Measurements from ENCODE around the gene FAM151A.

Gene FAM151A

DNA sequence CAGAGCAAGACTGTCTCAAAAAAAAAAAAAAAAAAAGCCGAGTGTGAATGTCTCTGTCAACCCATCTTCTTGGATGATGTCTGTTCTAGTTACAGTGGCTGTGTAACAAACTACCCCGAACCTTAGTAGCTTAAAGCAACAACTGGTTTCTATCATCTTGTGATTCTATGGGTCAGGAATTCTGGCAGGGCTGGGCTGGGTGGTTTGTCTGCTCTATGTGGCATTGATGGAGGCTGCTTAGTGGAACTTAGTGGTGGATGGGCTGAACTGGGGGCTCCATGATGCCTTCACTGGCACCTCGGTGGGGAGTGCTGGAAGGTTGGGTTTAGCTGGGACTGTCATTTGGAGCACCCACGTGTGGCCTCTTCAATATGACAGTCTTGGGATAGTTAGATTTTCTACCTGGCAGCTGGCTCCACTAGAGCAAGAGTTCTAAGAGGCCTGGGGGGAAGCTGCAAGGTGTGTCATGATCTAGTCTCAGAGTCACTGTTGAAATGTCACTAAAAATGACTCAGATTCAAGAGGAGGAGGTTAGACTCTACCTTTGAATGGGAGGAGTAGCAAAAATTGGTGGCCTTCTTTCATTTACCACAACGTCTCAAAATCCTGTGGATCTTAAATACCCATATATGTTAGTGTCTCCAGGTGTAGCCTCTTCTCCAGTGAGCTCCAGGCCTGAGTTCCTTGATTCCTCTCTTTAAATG, 56.7 kb downstream of the FAM151A start:
- Histone ChIP-seq H3K4me3 (replicated peaks; ENCODE audit: low read depth, low read length) (no peak overlapping the region), H3K36me3 (ENCODE audit: control insufficient read depth, insufficient read depth, low read length) (no peaks in the 10 kb centered on the region), H3K27me3 (replicated peaks; ENCODE audit: control insufficient read depth, insufficient read depth, low read length) (no peaks in the 10 kb centered on the region)
- no peak for DNase-seq (ENCODE audit: extremely low read depth, insufficient read length)
- TF ChIP-seq, protein P1, sequence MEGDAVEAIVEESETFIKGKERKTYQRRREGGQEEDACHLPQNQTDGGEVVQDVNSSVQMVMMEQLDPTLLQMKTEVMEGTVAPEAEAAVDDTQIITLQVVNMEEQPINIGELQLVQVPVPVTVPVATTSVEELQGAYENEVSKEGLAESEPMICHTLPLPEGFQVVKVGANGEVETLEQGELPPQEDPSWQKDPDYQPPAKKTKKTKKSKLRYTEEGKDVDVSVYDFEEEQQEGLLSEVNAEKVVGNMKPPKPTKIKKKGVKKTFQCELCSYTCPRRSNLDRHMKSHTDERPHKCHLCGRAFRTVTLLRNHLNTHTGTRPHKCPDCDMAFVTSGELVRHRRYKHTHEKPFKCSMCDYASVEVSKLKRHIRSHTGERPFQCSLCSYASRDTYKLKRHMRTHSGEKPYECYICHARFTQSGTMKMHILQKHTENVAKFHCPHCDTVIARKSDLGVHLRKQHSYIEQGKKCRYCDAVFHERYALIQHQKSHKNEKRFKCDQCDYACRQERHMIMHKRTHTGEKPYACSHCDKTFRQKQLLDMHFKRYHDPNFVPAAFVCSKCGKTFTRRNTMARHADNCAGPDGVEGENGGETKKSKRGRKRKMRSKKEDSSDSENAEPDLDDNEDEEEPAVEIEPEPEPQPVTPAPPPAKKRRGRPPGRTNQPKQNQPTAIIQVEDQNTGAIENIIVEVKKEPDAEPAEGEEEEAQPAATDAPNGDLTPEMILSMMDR (IDR thresholded peaks at IDR 0.05; ENCODE audit: insufficient read depth, low read length, poor library complexity, severe bottlenecking): no peak

DNA sequence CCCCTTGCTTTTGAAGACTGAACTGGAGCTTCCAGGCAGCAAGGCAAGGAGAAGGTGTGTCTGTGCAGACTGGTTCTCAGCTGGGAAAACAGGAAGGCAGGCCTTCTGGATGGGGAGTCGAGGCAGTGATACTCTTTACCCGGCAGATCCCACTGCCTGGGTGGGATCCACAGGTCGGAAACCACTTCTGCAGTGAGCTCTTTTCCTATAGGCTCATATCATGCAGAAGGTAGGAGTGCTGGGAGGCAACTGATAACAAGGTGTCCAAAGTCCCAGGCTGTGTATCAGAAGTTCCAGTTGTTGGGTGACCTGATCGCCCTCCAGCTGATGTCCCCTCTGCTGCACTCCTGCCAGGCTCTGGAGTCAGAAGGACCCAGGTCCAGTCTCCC, 58.2 kb downstream of the FAM151A start:
- TF ChIP-seq, protein P1 (IDR thresholded peaks at IDR 0.05; ENCODE audit: insufficient read depth, low read length, poor library complexity, severe bottlenecking): no peak
- no peak overlapping the region for H3K4me3 ChIP-seq (replicated peaks; ENCODE audit: low read depth, low read length)
- no peaks in the 10 kb centered on the region for H3K36me3 ChIP-seq (ENCODE audit: control insufficient read depth, insufficient read depth, low read length)
- no peaks in the 10 kb centered on the region for H3K27me3 ChIP-seq (replicated peaks; ENCODE audit: control insufficient read depth, insufficient read depth, low read length)
- no peak for DNase-seq (ENCODE audit: extremely low read depth, insufficient read length)

DNA sequence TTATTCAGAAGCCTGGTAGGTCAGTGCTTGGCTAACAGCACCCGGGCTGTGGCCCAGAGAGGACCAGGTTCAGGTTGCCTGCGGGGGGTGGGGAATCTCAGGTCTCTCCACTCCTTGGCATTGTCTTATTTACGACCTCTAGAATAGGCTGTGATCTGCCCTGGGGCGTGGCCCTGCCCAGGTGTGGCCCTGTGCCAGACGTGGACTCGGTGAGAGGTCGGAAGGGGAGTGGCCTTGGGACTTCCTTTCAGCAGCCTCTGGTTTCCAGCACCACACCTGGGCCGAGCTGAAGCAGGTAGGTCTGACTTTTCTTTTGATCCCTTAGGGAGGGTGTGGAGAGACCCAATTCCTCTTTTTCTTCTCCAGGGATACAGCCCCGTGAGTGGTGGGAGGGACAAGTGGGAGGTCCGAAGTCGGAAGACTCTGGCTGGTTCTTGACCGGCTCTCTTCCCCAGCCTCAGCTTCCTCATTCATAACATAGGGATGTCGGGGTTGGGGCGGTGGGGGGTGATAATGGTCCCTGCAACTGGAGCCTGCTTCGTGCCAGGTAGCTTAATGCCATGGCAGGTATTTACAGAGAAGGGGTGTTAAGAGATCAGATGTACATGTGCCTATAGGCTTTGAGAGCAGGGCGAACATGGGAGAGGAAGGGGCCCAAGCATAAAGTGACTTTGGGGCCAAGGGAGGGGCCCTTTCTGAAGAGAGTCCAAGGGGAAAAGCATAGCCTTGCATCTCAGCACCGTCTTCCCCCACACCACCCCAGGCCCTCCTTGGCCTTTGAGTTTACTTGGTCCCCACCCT, 58.8 kb downstream of the FAM151A start:
- Histone ChIP-seq H3K27me3 (replicated peaks; ENCODE audit: control insufficient read depth, insufficient read depth, low read length) (no peaks in the 10 kb centered on the region), H3K36me3 (ENCODE audit: control insufficient read depth, insufficient read depth, low read length) (no peaks in the 10 kb centered on the region), H3K4me3 (replicated peaks; ENCODE audit: low read depth, low read length) (no peak overlapping the region)
- TF ChIP-seq, protein P1 (IDR thresholded peaks at IDR 0.05; ENCODE audit: insufficient read depth, low read length, poor library complexity, severe bottlenecking): no peak
- DNase-seq (ENCODE audit: extremely low read depth, insufficient read length): no peak

DNA sequence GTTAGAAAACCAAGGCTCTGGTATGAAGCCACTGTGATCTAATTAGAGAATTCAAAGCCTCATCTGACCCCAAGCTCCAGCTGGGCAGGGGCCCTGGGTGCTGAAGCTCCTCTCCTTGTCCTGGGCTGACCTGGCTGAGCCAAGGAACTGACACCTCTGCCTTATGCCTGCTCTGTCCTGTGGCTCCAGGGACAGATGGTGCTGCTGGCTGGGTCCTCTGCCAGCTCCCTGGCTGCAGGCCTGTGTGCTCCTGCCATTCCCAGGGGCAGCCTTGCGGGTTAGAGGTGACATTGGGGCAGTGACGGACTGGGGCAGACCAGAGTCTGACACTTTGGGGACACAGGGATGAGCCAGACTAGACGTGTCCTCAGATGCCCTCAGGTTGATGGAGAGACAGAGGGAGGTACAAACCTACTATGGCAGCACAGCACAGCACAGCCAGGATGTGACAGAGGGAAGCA, 63.5 kb downstream of the FAM151A start:
- Histone ChIP-seq H3K27me3 (replicated peaks; ENCODE audit: control insufficient read depth, insufficient read depth, low read length) (no peaks in the 10 kb centered on the region; the same call in 1 of the 2 replicates), H3K36me3 (ENCODE audit: control insufficient read depth, insufficient read depth, low read length) (no peaks in the 10 kb centered on the region), H3K4me3 (replicated peaks; ENCODE audit: low read depth, low read length) (no peak overlapping the region)
- no peak for DNase-seq (ENCODE audit: extremely low read depth, insufficient read length)
- TF ChIP-seq, protein P1 (IDR thresholded peaks at IDR 0.05; ENCODE audit: insufficient read depth, low read length, poor library complexity, severe bottlenecking): no peak
